Naive thymus-derived CD4-positive, alpha-beta T cell (primary cell): ENCODE data around the gene CAMK2D. TPM values are rescaled to one million over a fixed set of nuclear protein-coding genes. Genes with fewer than 3 reads are reported as not detected.

Experiments
- ATAC-seq: fragments of 150-1000 bp; cut with Tn5 transposase; 2 replicates; pipeline ENCODE4 v1.10.0; 2021; ENCODE audit warnings: mild to moderate bottlenecking, moderate library complexity
- CTCF ChIA-PET: fragments of 350-600 bp; sonication (Branson Sonifier 250); formaldehyde crosslinking; loops from one replicate; lab custom pipeline; 2021; ENCODE audit warnings: antibody characterized with exemption; lab: Charles Lee
- POLR2A ChIA-PET: fragments of 350-600 bp; sonication (Branson Sonifier 250); formaldehyde crosslinking; loops from one replicate; lab custom pipeline; 2021; ENCODE audit warnings: antibody characterized with exemption, inconsistent platforms; lab: Charles Lee
- DNase-seq, 9 donors: peaks; one replicate each; pipeline versions ENCODE4 v3.0.0 to v3.0.0-alpha.2; 2020 to 2022; ENCODE audit warnings: mixed read lengths in 1 of 9
- H3K27ac ChIP-seq: one replicate; pipeline ENCODE4 v1.7.0; 2013; ENCODE audit warnings: mild to moderate bottlenecking, low read depth, low read length, moderate library complexity
- H3K27me3 ChIP-seq, 2 donors: one replicate each; pipeline ENCODE4 v1.7.0; 2013; ENCODE audit warnings: low read length in 2 of 2, mild to moderate bottlenecking in 2 of 2, moderate library complexity in 2 of 2; ENCODE audit not compliant: control insufficient read depth in 2 of 2, insufficient read depth in 2 of 2
- H3K36me3 ChIP-seq, 3 experiments: 1 replicate in 2 of 3; 2 replicates in 1 of 3; pipeline ENCODE4 v1.7.0; 2013; ENCODE audit warnings: low read length in 3 of 3, mild to moderate bottlenecking in 3 of 3, moderate library complexity in 1 of 3; ENCODE audit not compliant: insufficient read depth in 3 of 3, control insufficient read depth in 2 of 3
- H3K4me1 ChIP-seq, 2 donors: one replicate each; pipeline ENCODE4 v1.7.0; 2013; ENCODE audit warnings: low read length in 2 of 2, mild to moderate bottlenecking in 2 of 2, moderate library complexity in 1 of 2; ENCODE audit not compliant: control insufficient read depth in 2 of 2, insufficient read depth in 2 of 2
- H3K4me3 ChIP-seq: 2 replicates; pipeline ENCODE4 v1.7.0; 2013; ENCODE audit warnings: mild to moderate bottlenecking, low read length
- H3K9me3 ChIP-seq, 3 experiments: 1 replicate in 2 of 3; 2 replicates in 1 of 3; pipeline ENCODE4 v1.7.0; 2013; ENCODE audit warnings: low read length in 3 of 3; ENCODE audit not compliant: control insufficient read depth in 2 of 3
- H3K27ac Mint-ChIP-seq, 9 donors: one replicate each; pipeline ENCODE4 v1.8.0; 2020 to 2022; ENCODE audit warnings: mixed read lengths in 9 of 9, mild to moderate bottlenecking in 8 of 9, moderate library complexity in 5 of 9, inconsistent platforms in 2 of 9
- H3K27me3 Mint-ChIP-seq, 5 donors: one replicate each; pipeline ENCODE4 v1.8.0; 2021 to 2022; ENCODE audit warnings: mixed read lengths in 5 of 5, mild to moderate bottlenecking in 1 of 5
- H3K36me3 Mint-ChIP-seq, 5 donors: one replicate each; pipeline ENCODE4 v1.8.0; 2020 to 2022; ENCODE audit warnings: mixed read lengths in 5 of 5, mild to moderate bottlenecking in 3 of 5, inconsistent platforms in 1 of 5
- H3K4me1 Mint-ChIP-seq, 7 donors: one replicate each; pipeline ENCODE4 v1.8.0; 2020 to 2022; ENCODE audit warnings: mixed read lengths in 7 of 7, mild to moderate bottlenecking in 3 of 7, inconsistent platforms in 1 of 7
- H3K4me3 Mint-ChIP-seq, 10 donors: one replicate each; pipeline ENCODE4 v1.8.0; 2020 to 2022; ENCODE audit warnings: mild to moderate bottlenecking in 10 of 10, mixed read lengths in 10 of 10, moderate library complexity in 6 of 10, inconsistent platforms in 2 of 10
- H3K9me3 Mint-ChIP-seq, 11 donors: one replicate each; pipeline ENCODE4 v1.8.0; 2020 to 2022; ENCODE audit warnings: mixed read lengths in 11 of 11, mild to moderate bottlenecking in 4 of 11, inconsistent platforms in 1 of 11, moderate library complexity in 1 of 11
- intact Hi-C, 2 donors: fragments of 100-400 bp; cut with micrococcal nuclease; formaldehyde crosslinking; loops; one replicate each; pipeline ENCODE4 v1.15.1; 2023
- polyA plus RNA-seq, 2 donors: library from polyadenylated mRNA; unstranded; fragments of 300-500 nt; fragmentation: Illumina TruSeq; gene quantifications; one replicate each; pipeline ENCODE4 v1.2.3, GENCODE V29; 2021
- total RNA-seq, 6 experiments: library from RNA in 5 of 6; stranded (reverse) in 5 of 6; gene quantifications; 1 replicate in 5 of 6; 2 replicates in 1 of 6; pipeline ENCODE4 v1.2.3 and lab custom pipeline; 2021 to 2026

CAMK2D gene
- total and polyA plus RNA-seq, 7 experiments from 2014 or later, result 13.5 to 41.2 (median 36.1) TPM

DNA sequence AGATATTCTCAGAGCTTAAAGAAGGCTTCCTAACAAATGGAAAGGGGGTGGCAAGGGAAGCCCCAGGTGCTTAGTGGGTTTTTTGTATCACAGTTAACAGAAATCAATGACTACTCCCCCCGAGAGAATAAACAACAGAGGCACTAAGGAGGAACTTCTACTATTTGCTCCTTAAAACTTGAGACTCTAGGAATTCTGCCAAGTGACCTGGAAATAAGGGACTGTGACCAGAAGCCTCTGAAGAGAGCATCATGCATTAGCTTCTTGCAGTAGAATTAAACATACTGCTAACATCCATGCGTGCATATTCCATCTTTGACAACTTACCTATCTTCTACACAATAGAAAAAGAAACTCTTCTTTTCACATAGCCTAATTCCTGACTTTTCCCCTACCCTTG lies 86.8 kb downstream of the CAMK2D start:
- H3K36me3 Mint-ChIP-seq, result peaks cover 0 to 33% (median 19%) of the 10 kb centered on the region in 5 donors
- peaks cover 15 to 21% of the 10 kb centered on the region in 2 donors for H3K4me1 ChIP-seq
- H3K27ac Mint-ChIP-seq, result no peak overlapping the region
- POLR2A ChIA-PET, result no interaction called here
- peaks cover 26 to 72% (median 61%) of the 10 kb centered on the region in 7 donors for H3K4me1 Mint-ChIP-seq
- CTCF ChIA-PET, result interaction anchor here (0.7 to 1.6 kb wide), 3 partner anchors 15 to 127 kb away, joined by 3 to 5 read pairs (median 3); no protein-coding TSS in a partner anchor
- H3K9me3 ChIP-seq, result no peaks in the 10 kb centered on the region
- peaks cover 0 to under 1% (median 0%) of the 10 kb centered on the region in 3 experiments for H3K36me3 ChIP-seq
- peaks cover 0 to 3% (median 0%) of the 10 kb centered on the region in 11 donors for H3K9me3 Mint-ChIP-seq
- DNase-seq (no peak), ATAC-seq (no peak)
- intact Hi-C loops, result no loop called here
- no peaks in the 10 kb centered on the region for H3K27me3 ChIP-seq
- H3K27ac ChIP-seq, result no peak overlapping the region
- no peak overlapping the region for H3K4me3 ChIP-seq
- no peak overlapping the region for H3K4me3 Mint-ChIP-seq
- H3K27me3 Mint-ChIP-seq, result no peaks in the 10 kb centered on the region

DNA sequence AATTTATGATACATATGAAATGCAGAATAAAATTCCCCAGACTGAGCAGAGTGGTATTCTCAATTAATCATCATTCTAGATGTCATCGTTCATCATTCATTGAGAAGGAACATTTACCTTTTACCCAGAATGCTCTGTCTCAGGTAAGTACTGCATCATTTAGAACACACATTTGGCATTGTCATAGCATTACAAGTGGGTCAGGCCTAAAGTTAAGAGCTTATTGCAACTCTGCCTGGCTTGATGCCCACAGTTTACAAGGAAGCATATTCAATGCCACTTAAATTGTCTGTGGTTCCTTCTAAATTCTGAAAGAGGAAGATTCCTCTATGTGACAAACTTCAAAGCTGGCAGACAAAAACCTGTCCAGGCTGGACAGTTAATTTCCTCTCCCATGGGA lies 87.3 kb downstream of the CAMK2D start:
- Histone ChIP-seq H3K27me3 (no peaks in the 10 kb centered on the region), H3K36me3 (peaks cover 0 to 5% (median 0%) of the 10 kb centered on the region in 3 experiments), H3K4me3 (no peak overlapping the region), H3K27ac (no peak overlapping the region), H3K4me1 (peaks cover 15 to 21% of the 10 kb centered on the region in 2 donors), H3K9me3 (no peaks in the 10 kb centered on the region)
- Mint-ChIP-seq H3K4me3 (no peak overlapping the region), H3K27me3 (no peaks in the 10 kb centered on the region), H3K4me1 (peaks cover 28 to 73% (median 57%) of the 10 kb centered on the region in 7 donors), H3K27ac (no peak overlapping the region), H3K36me3 (peaks cover 0 to 34% (median 24%) of the 10 kb centered on the region in 5 donors), H3K9me3 (peaks cover 0 to 3% (median 0%) of the 10 kb centered on the region in 11 donors)
- intact Hi-C loops, result no loop called here
- DNase-seq (no peak), ATAC-seq (no peak)
- CTCF ChIA-PET, result interaction anchor here (0.7 to 1.6 kb wide), 3 partner anchors 15 to 126 kb away, joined by 3 to 5 read pairs (median 3); no protein-coding TSS in a partner anchor
- POLR2A ChIA-PET, result interaction anchor here (0.6 to 1.0 kb wide), 2 partner anchors 35 to 132 kb away, joined by 3 read pairs; no protein-coding TSS in a partner anchor

DNA sequence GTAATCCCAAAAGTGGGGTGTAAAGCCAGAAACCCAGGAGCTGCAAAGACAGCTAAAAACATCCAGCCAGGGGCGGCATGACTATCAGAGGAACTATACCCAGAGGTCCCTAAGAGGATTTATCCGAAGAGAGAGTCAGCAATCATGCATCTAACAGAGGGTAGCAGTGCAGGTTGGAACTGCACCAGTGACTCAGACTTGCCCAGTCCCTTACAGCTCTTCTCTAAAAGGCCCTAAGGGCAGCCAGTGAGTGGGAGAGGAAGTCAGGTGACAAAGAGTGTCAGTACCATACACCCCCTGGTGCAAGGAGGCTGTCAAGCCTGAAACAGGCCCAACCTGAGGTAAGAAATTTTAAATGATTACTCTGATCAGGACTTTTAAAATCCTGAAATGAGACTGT lies 88.1 kb downstream of the CAMK2D start:
- peaks cover 29 to 68% (median 55%) of the 10 kb centered on the region in 7 donors for H3K4me1 Mint-ChIP-seq
- H3K9me3 Mint-ChIP-seq, result peaks cover 0 to 3% (median 0%) of the 10 kb centered on the region in 11 donors
- peak overlapping the region in 3 of 9 donors; percentile 30 to 67 (median 43) for H3K27ac Mint-ChIP-seq
- Histone ChIP-seq H3K27me3 (no peaks in the 10 kb centered on the region), H3K4me3 (no peak overlapping the region), H3K36me3 (peaks cover 0 to 6% (median 0%) of the 10 kb centered on the region in 3 experiments), H3K9me3 (no peaks in the 10 kb centered on the region), H3K27ac (no peak overlapping the region), H3K4me1 (peaks cover 15 to 21% of the 10 kb centered on the region in 2 donors)
- no peaks in the 10 kb centered on the region for H3K27me3 Mint-ChIP-seq
- ATAC-seq (peak; percentile 68), DNase-seq (peak in 1 of 9 donors; percentile 42)
- CTCF ChIA-PET, result no interaction called here
- POLR2A ChIA-PET, result interaction anchor here (0.6 to 1.0 kb wide), 2 partner anchors 36 to 131 kb away, joined by 3 read pairs; no protein-coding TSS in a partner anchor
- peak overlapping the region in 5 of 10 donors; percentile 11 to 41 (median 34) for H3K4me3 Mint-ChIP-seq
- peaks cover 0 to 31% (median 26%) of the 10 kb centered on the region in 5 donors for H3K36me3 Mint-ChIP-seq
- intact Hi-C loops, result loop anchor here in 1 of 2 donors (1.0 kb wide), 1 partner anchor 10 kb away; no protein-coding TSS in a partner anchor

DNA sequence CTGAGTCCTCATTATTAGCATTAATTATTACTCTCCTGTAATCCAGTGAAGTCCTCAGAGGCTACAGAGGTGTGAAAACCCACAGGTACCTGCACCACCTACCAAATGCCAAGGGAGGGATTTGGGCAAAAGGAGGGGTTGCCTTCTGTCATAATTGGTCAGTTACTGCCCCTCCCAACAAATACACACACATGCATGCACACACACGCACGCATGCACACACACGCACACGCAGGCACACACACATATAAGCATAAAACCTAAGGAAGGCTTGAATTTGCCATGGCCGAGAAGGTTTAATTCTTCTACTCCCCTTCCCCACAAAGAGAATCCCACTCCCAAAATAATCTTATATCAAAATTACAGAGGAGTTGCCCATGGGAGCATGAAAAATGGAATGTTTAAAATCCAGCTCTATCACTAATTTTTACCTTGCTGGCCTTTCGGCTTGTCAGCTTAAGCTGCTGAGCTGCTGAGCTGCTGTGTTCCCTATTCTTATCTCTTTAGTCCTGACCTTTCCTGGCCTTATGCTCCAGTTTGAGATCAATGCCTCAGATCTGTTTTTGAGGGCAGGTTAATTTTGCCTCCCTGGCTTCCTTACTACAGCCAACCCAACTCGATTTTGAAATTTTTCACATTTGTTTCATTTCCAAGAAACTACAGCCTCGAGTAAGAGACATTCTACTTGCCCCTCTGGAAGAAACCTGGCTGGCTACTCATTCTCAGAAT lies 95.0 kb downstream of the CAMK2D start:
- Histone ChIP-seq H3K4me3 (no peak overlapping the region), H3K4me1 (no peaks in the 10 kb centered on the region), H3K27me3 (no peaks in the 10 kb centered on the region), H3K9me3 (no peaks in the 10 kb centered on the region), H3K36me3 (peaks cover 0 to 6% (median 0%) of the 10 kb centered on the region in 3 experiments), H3K27ac (no peak overlapping the region)
- H3K4me1 Mint-ChIP-seq, result peaks cover 0 to 22% (median 4%) of the 10 kb centered on the region in 7 donors
- peak overlapping the region in 1 of 9 donors; percentile 36 for H3K27ac Mint-ChIP-seq
- DNase-seq, result no peak
- POLR2A ChIA-PET, result no interaction called here
- CTCF ChIA-PET, result interaction anchor here (0.8 kb wide), 1 partner anchor 11 kb away, joined by 3 read pairs; no protein-coding TSS in a partner anchor
- H3K27me3 Mint-ChIP-seq, result no peaks in the 10 kb centered on the region
- peaks cover 0 to 17% (median 13%) of the 10 kb centered on the region in 5 donors for H3K36me3 Mint-ChIP-seq
- intact Hi-C loops, result loop anchor here in 1 of 2 donors (2.0 kb wide), 1 partner anchor 14 kb away; no protein-coding TSS in a partner anchor
- H3K4me3 Mint-ChIP-seq, result no peak overlapping the region
- H3K9me3 Mint-ChIP-seq, result no peaks in the 10 kb centered on the region
- no peak for ATAC-seq

DNA sequence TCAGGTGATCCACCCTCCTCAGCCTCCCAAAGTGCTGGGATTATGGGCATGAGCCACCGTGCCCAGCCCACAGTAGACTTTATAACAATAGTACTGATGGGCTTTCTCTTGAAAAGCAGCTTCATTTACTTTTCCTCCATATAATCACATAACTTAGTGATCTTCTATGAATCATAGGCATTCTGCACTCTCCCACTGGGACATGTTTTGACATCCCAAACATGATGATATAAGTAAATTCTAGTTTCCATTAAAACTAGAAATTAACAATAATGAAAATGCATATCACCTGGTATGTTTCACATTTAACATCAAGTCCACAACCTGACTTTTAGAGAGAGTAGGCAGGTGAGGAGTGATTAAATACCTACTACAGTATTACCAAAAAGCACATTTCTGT lies 96.5 kb downstream of the CAMK2D start:
- H3K4me1 ChIP-seq, result no peaks in the 10 kb centered on the region
- intact Hi-C loops, result no loop called here
- Mint-ChIP-seq H3K9me3 (no peaks in the 10 kb centered on the region), H3K27me3 (no peaks in the 10 kb centered on the region), H3K4me1 (peaks cover 0 to 19% (median 3%) of the 10 kb centered on the region in 7 donors), H3K36me3 (peaks cover 0 to 14% (median 11%) of the 10 kb centered on the region in 5 donors), H3K27ac (no peak overlapping the region), H3K4me3 (no peak overlapping the region)
- ChIA-PET CTCF (interaction anchor here (0.8 kb wide), 1 partner anchor 62 kb away, joined by 10 read pairs; no protein-coding TSS in a partner anchor), POLR2A (no interaction called here)
- no peak for ATAC-seq
- no peak overlapping the region for H3K4me3 ChIP-seq
- H3K27me3 ChIP-seq, result no peaks in the 10 kb centered on the region
- no peak for DNase-seq
- H3K36me3 ChIP-seq, result peaks cover 0 to 6% (median 0%) of the 10 kb centered on the region in 3 experiments
- no peaks in the 10 kb centered on the region for H3K9me3 ChIP-seq
- no peak overlapping the region for H3K27ac ChIP-seq

GRCh38 chr4:113662581-113662980 lies 99.0 kb downstream of the CAMK2D start:
- Histone ChIP-seq H3K4me3 (no peak overlapping the region), H3K9me3 (no peaks in the 10 kb centered on the region), H3K36me3 (no peaks in the 10 kb centered on the region), H3K4me1 (no peaks in the 10 kb centered on the region), H3K27ac (no peak overlapping the region), H3K27me3 (no peaks in the 10 kb centered on the region)
- ChIA-PET POLR2A (no interaction called here), CTCF (interaction anchor here (0.6 kb wide), 1 partner anchor 1035 kb away, joined by 3 read pairs; no protein-coding TSS in a partner anchor)
- intact Hi-C loops, result no loop called here
- peaks cover 0 to 31% (median 27%) of the 10 kb centered on the region in 5 donors for H3K36me3 Mint-ChIP-seq
- H3K4me3 Mint-ChIP-seq, result no peak overlapping the region
- H3K27me3 Mint-ChIP-seq, result no peaks in the 10 kb centered on the region
- no peak overlapping the region for H3K27ac Mint-ChIP-seq
- H3K4me1 Mint-ChIP-seq, result peaks cover 6 to 41% (median 22%) of the 10 kb centered on the region in 7 donors
- no peak for DNase-seq
- peaks cover 0 to 4% (median 0%) of the 10 kb centered on the region in 11 donors for H3K9me3 Mint-ChIP-seq
- ATAC-seq, result no peak
